ENCODE results near the gene PTPRN2.

GRCh38 chr7:158028971-158029370, 558.7 kb downstream of the PTPRN2 start:
- TF ChIP-seq MAX (IDR thresholded peaks at IDR 0.05; ENCODE audit: low read depth, low read length): no peak
- no peak for TF ChIP-seq CTCF (IDR thresholded peaks at IDR 0.05; ENCODE audit: low read depth, low read length)
